Measurements from ENCODE around the gene SLC6A13. TPM values are rescaled to one million over a fixed set of nuclear protein-coding genes. Genes with fewer than 3 reads are reported as not detected.

The SLC6A13 gene
- total and polyA plus RNA-seq, 10 of the 15 experiments (the other 5 are each of a cell fraction or from before 2014, with no cell fraction given), result 0.18 to 1.2 (median 0.20) TPM; not detected in 3

DNA sequence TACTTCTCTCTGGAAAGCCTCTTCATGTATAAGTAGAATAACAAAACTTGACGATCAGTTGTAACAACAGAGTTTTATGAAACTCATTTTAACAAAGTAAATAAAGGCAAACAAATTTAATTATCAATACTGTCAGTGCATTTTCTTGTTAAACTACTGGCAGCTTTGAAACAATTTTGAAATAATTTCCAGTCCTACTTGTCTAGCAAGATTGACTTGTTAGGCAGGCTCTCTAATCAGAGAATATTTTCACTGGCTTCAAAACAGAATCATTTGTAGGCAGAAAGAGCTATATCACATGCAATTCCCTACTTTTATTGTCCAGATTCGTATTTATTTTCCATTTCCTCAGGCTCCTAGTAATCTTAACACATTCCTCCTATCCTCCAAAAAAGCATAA lies 45.9 kb upstream of the SLC6A13 start (continued):
- TF ChIP-seq, protein P1, sequence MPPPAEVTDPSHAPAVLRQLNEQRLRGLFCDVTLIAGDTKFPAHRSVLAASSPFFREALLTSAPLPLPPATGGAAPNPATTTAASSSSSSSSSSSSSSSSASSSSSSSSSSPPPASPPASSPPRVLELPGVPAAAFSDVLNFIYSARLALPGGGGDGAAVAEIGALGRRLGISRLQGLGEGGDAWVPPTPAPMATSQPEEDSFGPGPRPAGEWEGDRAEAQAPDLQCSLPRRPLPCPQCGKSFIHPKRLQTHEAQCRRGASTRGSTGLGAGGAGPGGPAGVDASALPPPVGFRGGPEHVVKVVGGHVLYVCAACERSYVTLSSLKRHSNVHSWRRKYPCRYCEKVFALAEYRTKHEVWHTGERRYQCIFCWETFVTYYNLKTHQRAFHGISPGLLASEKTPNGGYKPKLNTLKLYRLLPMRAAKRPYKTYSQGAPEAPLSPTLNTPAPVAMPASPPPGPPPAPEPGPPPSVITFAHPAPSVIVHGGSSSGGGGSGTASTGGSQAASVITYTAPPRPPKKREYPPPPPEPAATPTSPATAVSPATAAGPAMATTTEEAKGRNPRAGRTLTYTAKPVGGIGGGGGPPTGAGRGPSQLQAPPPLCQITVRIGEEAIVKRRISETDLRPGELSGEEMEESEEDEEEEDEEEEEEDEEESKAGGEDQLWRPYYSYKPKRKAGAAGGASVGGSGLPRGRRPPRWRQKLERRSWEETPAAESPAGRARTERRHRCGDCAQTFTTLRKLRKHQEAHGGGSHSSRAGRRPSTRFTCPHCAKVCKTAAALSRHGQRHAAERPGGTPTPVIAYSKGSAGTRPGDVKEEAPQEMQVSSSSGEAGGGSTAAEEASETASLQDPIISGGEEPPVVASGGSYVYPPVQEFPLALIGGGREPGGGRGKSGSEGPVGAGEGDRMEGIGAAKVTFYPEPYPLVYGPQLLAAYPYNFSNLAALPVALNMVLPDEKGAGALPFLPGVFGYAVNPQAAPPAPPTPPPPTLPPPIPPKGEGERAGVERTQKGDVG (CRISPR knock-in tag; IDR thresholded peaks at IDR 0.05), result no peak
- TF ChIP-seq, protein P2, sequence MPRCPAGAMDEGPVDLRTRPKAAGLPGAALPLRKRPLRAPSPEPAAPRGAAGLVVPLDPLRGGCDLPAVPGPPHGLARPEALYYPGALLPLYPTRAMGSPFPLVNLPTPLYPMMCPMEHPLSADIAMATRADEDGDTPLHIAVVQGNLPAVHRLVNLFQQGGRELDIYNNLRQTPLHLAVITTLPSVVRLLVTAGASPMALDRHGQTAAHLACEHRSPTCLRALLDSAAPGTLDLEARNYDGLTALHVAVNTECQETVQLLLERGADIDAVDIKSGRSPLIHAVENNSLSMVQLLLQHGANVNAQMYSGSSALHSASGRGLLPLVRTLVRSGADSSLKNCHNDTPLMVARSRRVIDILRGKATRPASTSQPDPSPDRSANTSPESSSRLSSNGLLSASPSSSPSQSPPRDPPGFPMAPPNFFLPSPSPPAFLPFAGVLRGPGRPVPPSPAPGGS (IDR thresholded peaks at IDR 0.05; ENCODE audit: borderline replicate concordance, insufficient read depth, low read depth, low read length, poor library complexity, severe bottlenecking), result no peak
- TF ChIP-seq, protein P3, sequence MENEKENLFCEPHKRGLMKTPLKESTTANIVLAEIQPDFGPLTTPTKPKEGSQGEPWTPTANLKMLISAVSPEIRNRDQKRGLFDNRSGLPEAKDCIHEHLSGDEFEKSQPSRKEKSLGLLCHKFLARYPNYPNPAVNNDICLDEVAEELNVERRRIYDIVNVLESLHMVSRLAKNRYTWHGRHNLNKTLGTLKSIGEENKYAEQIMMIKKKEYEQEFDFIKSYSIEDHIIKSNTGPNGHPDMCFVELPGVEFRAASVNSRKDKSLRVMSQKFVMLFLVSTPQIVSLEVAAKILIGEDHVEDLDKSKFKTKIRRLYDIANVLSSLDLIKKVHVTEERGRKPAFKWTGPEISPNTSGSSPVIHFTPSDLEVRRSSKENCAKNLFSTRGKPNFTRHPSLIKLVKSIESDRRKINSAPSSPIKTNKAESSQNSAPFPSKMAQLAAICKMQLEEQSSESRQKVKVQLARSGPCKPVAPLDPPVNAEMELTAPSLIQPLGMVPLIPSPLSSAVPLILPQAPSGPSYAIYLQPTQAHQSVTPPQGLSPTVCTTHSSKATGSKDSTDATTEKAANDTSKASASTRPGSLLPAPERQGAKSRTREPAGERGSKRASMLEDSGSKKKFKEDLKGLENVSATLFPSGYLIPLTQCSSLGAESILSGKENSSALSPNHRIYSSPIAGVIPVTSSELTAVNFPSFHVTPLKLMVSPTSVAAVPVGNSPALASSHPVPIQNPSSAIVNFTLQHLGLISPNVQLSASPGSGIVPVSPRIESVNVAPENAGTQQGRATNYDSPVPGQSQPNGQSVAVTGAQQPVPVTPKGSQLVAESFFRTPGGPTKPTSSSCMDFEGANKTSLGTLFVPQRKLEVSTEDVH (IDR thresholded peaks at IDR 0.05; ENCODE audit: low read depth, partially characterized antibody), result no peak
- TF ChIP-seq YBX1 (IDR thresholded peaks at IDR 0.05), result no peak
- TF ChIP-seq CHD4 (IDR thresholded peaks at IDR 0.05), result no peak
- no peak for TF ChIP-seq MTA2 (IDR thresholded peaks at IDR 0.05; ENCODE audit: low read depth)
- TF ChIP-seq CBX5 (IDR thresholded peaks at IDR 0.05; ENCODE audit: low read depth), result no peak
- TF ChIP-seq SREBF2 (IDR thresholded peaks at IDR 0.05; ENCODE audit: low read length), result no peak
- TF ChIP-seq BMI1 (IDR thresholded peaks at IDR 0.05; ENCODE audit: borderline replicate concordance), result no peak
